G401.6 (cell line): ENCODE results near the gene BCAN.
A peak's percentile ranks its signal among the peaks of the same experiment; 100 is the strongest.
"Not testable (repeated sequence)": the region's sequence is repeated elsewhere in the genome, so short reads cannot be mapped to it uniquely, and the experiment has no call there.

Experiments
- FAIRE-seq: peaks from 2 replicates; lab custom pipeline; 2012; peaks lifted over from hg19 to GRCh38; lab: Jason Lieb, UNC

BCAN gene

GRCh38 chr1:156616463-156616862 is 25.5 kb upstream of the BCAN start:
- no peak for FAIRE-seq

GRCh38 chr1:156618853-156619581 is 22.9 kb upstream of the BCAN start, which contains the start of gene HAPLN2:
TSS of gene HAPLN2 (plus strand) at chr1:156619415. CDS start at chr1:156623491, 4,076 bp downstream.
- FAIRE-seq: no peak

- FAIRE-seq: no peak
Observed at GRCh38 chr1:156619582-156619955, 22.3 kb upstream of the BCAN start.

GRCh38 chr1:156622581-156623297 is 19.2 kb upstream of the BCAN start:
- FAIRE-seq: no peak

GRCh38 chr1:156623946-156624813 is 17.7 kb upstream of the BCAN start:
- FAIRE-seq: no peak

- FAIRE-seq: no peak
Observed at GRCh38 chr1:156624814-156625435, 17.0 kb upstream of the BCAN start.

GRCh38 chr1:156625436-156626078 is 16.4 kb upstream of the BCAN start:
- FAIRE-seq: no peak

GRCh38 chr1:156626079-156626438 is 15.9 kb upstream of the BCAN start:
- FAIRE-seq: no peak

- peak; percentile 72 for FAIRE-seq
Observed at GRCh38 chr1:156627313-156627880, 14.5 kb upstream of the BCAN start.

- FAIRE-seq: no peak
Observed at GRCh38 chr1:156629823-156630449, 12.0 kb upstream of the BCAN start.

GRCh38 chr1:156631152-156631551 is 10.8 kb upstream of the BCAN start:
- not testable (repeated sequence) for FAIRE-seq

GRCh38 chr1:156632355-156632754 is 9.6 kb upstream of the BCAN start:
- no peak for FAIRE-seq

GRCh38 chr1:156638189-156638985 is 3.5 kb upstream of the BCAN start:
- no peak for FAIRE-seq

- FAIRE-seq: no peak
Observed at GRCh38 chr1:156639601-156640101, 2.3 kb upstream of the BCAN start.

GRCh38 chr1:156640842-156641706 is 843 bp upstream of the BCAN start:
- FAIRE-seq: no peak

GRCh38 chr1:156642265-156643048 is 540 bp downstream of the BCAN start:
- no peak for FAIRE-seq

GRCh38 chr1:156643049-156643777 is 1.3 kb downstream of the BCAN start:
- FAIRE-seq: no peak

GRCh38 chr1:156643778-156644092 is 1.8 kb downstream of the BCAN start:
- no peak for FAIRE-seq
